IMR-90 (cell line): Measurements from ENCODE around the gene EFEMP1.

Experiments
- CHD1 ChIP-seq: IDR thresholded peaks from 2 replicates; pipeline ENCODE4 v1.6.1; 2012; ENCODE audit warnings: low read depth, low read length, improper control_type of control experiment
- CTCF ChIP-seq: conservative IDR thresholded peaks from 2 replicates; pipeline ENCODE4 v1.5.1; 2012; ENCODE audit warnings: mild to moderate bottlenecking, low read depth, low read length, improper control_type of control experiment

GRCh38 chr2:55954306-55955035 lies 30.9 kb upstream of the EFEMP1 start:
- TF ChIP-seq CTCF (no peak), CHD1 (no peak)
